ENCODE results near the gene SMC3. TPM values are rescaled to one million over a fixed set of nuclear protein-coding genes. Genes with fewer than 3 reads are reported as not detected.
A peak's percentile ranks its signal among the peaks of the same experiment; 100 is the strongest.
"Not testable (repeated sequence)": the region's sequence is repeated elsewhere in the genome, so short reads cannot be mapped to it uniquely, and the experiment has no call there.

SMC3 gene
- total and polyA plus RNA-seq, 9 donors: 31.4 to 58.3 (median 45.6) TPM

DNA sequence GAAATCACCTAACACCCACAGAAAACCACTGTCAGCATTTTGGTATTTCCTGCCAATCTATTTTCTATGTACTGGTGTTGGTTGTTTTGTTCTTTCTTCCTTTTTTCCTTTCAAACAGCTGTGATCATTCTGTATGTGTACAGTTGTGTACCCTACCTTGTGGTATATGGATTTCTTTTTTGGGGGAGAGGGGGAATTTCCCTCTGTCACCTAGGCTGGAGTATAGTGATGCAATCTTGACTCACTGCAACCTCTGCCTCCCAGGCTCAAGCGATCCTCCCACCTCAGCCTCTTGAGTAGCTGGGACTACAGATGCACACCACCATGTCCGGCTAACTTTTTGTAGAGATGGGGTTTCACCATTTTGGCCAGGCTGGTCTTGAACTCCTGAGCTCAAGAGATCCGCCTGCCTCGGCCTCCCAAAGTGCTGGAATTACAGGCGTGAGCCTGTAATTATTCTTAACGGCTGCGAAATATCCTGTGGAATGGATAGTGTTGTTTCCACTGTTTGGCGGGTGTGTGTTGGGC, 38.4 kb upstream of the SMC3 start:
- H3K4me1 ChIP-seq (ENCODE audit: control insufficient read depth, insufficient read depth, low read length); DNase-seq: not testable (repeated sequence)
- WGBS (ENCODE audit: insufficient coverage): 80% methylated on average over 4 of the region's 8 CpGs

GRCh38 chr10:110529596-110530011, 37.9 kb upstream of the SMC3 start:
- Histone ChIP-seq H3K9me3 (replicated peaks; ENCODE audit: control insufficient read depth, low read depth, low read length) (no peaks in the 10 kb centered on the region), H3K36me3 (ENCODE audit: control insufficient read depth, insufficient read depth, low read length) (no peaks in the 10 kb centered on the region), H3K27me3 (ENCODE audit: control insufficient read depth, insufficient read depth, low read length) (peaks cover 21% of the 10 kb centered on the region), H3K4me3 (ENCODE audit: low read length) (no peak overlapping the region), H3K27ac (ENCODE audit: low read length) (no peak overlapping the region), H3K4me1 (ENCODE audit: control insufficient read depth, insufficient read depth, low read length) (peaks cover 5% of the 10 kb centered on the region)
- no peak for DNase-seq
- 13% methylated on average over 3 of the region's 6 CpGs for WGBS (ENCODE audit: insufficient coverage)

More for the DNA sequence above, 38.4 kb upstream of the SMC3 start:
- not testable (repeated sequence) for H3K9me3 ChIP-seq (replicated peaks; ENCODE audit: control insufficient read depth, low read depth, low read length); H3K36me3 ChIP-seq (ENCODE audit: control insufficient read depth, insufficient read depth, low read length); H3K27ac ChIP-seq (ENCODE audit: low read length); H3K4me3 ChIP-seq (ENCODE audit: low read length)
- H3K27me3 ChIP-seq (ENCODE audit: control insufficient read depth, insufficient read depth, low read length): peaks cover 23% of the 10 kb centered on the region

GRCh38 chr10:110530131-110530831, 37.2 kb upstream of the SMC3 start:
- Histone ChIP-seq H3K27ac (ENCODE audit: low read length) (no peak overlapping the region), H3K4me3 (ENCODE audit: low read length) (peak overlapping the region; percentile 17), H3K27me3 (ENCODE audit: control insufficient read depth, insufficient read depth, low read length) (peaks cover 21% of the 10 kb centered on the region), H3K9me3 (replicated peaks; ENCODE audit: control insufficient read depth, low read depth, low read length) (no peaks in the 10 kb centered on the region), H3K4me1 (ENCODE audit: control insufficient read depth, insufficient read depth, low read length) (peaks cover 5% of the 10 kb centered on the region), H3K36me3 (ENCODE audit: control insufficient read depth, insufficient read depth, low read length) (no peaks in the 10 kb centered on the region)
- DNase-seq: no peak
- WGBS (ENCODE audit: insufficient coverage): 2% methylated on average over 22 of the region's 35 CpGs

DNA sequence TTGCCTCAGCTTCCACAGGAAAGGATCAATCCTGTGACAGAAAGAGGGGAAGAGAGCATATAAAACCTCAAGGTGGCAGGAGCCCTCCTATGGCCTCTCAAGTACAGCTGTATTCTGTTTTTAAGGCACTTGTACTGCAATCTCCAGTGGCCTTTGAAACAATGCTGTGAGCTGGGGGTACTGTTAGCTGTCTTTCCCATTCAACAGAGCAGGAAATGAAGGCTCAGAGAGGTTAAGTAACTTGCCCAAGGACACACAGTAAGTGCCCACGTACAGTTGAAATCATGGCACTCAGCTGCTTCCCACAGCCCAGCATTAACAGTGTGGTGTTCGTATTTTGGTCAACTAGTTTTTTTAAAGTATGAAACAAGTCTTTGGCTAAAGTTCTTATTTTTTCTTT, 35.8 kb upstream of the SMC3 start:
- H3K9me3 ChIP-seq (replicated peaks; ENCODE audit: control insufficient read depth, low read depth, low read length): no peaks in the 10 kb centered on the region
- H3K4me1 ChIP-seq (ENCODE audit: control insufficient read depth, insufficient read depth, low read length): peaks cover 9% of the 10 kb centered on the region

GRCh38 chr10:110532628-110533027, 34.9 kb upstream of the SMC3 start:
- WGBS (ENCODE audit: insufficient coverage): no CpG with 5 or more reads among the region's 4 CpGs
- not testable (repeated sequence) for H3K36me3 ChIP-seq (ENCODE audit: control insufficient read depth, insufficient read depth, low read length); H3K27ac ChIP-seq (ENCODE audit: low read length); H3K4me1 ChIP-seq (ENCODE audit: control insufficient read depth, insufficient read depth, low read length); DNase-seq; H3K4me3 ChIP-seq (ENCODE audit: low read length); H3K9me3 ChIP-seq (replicated peaks; ENCODE audit: control insufficient read depth, low read depth, low read length)
- H3K27me3 ChIP-seq (ENCODE audit: control insufficient read depth, insufficient read depth, low read length): peaks cover 28% of the 10 kb centered on the region

More for the DNA sequence above, 35.8 kb upstream of the SMC3 start:
- H3K36me3 ChIP-seq (ENCODE audit: control insufficient read depth, insufficient read depth, low read length): no peaks in the 10 kb centered on the region
- no peak overlapping the region for H3K27ac ChIP-seq (ENCODE audit: low read length)
- DNase-seq: no peak
- peaks cover 28% of the 10 kb centered on the region for H3K27me3 ChIP-seq (ENCODE audit: control insufficient read depth, insufficient read depth, low read length)
- WGBS (ENCODE audit: insufficient coverage): 80% methylated on average over 1 of the region's 2 CpGs
- no peak overlapping the region for H3K4me3 ChIP-seq (ENCODE audit: low read length)

GRCh38 chr10:110533149-110533548, 34.3 kb upstream of the SMC3 start:
- DNase-seq: peak; percentile 25
- H3K4me3 ChIP-seq (ENCODE audit: low read length): no peak overlapping the region
- no peak overlapping the region for H3K27ac ChIP-seq (ENCODE audit: low read length)
- peaks cover 27% of the 10 kb centered on the region for H3K27me3 ChIP-seq (ENCODE audit: control insufficient read depth, insufficient read depth, low read length)
- no peaks in the 10 kb centered on the region for H3K36me3 ChIP-seq (ENCODE audit: control insufficient read depth, insufficient read depth, low read length)
- WGBS (ENCODE audit: insufficient coverage): 20% methylated on average over 3 of the region's 3 CpGs
- H3K9me3 ChIP-seq (replicated peaks; ENCODE audit: control insufficient read depth, low read depth, low read length): no peaks in the 10 kb centered on the region
- peaks cover 9% of the 10 kb centered on the region for H3K4me1 ChIP-seq (ENCODE audit: control insufficient read depth, insufficient read depth, low read length)

DNA sequence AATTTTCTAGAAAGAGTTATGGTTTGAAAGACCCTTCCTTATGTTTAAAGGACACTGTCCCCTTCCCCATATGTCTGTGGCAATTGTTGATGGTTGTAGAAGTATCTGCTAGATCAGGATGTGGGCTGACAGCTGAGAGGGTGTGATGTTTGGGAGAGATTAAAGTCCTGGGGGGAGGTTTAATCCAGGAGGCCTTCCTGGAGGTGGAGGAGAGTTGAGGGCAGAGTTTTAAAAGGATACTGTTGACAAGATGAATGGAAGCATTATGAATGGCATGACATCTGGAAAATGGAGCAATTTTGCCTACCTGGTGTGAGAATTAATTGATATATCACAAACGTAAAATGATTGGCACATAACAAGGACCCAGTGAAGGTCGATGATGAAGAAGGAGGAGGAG, 32.9 kb upstream of the SMC3 start:
- WGBS (ENCODE audit: insufficient coverage): 83% methylated on average over 2 of the region's 2 CpGs
- Histone ChIP-seq H3K27ac (ENCODE audit: low read length) (no peak overlapping the region), H3K9me3 (replicated peaks; ENCODE audit: control insufficient read depth, low read depth, low read length) (no peaks in the 10 kb centered on the region), H3K27me3 (ENCODE audit: control insufficient read depth, insufficient read depth, low read length) (peaks cover 21% of the 10 kb centered on the region), H3K36me3 (ENCODE audit: control insufficient read depth, insufficient read depth, low read length) (no peaks in the 10 kb centered on the region), H3K4me1 (ENCODE audit: control insufficient read depth, insufficient read depth, low read length) (peaks cover 9% of the 10 kb centered on the region), H3K4me3 (ENCODE audit: low read length) (no peak overlapping the region)
- DNase-seq: no peak

- H3K27ac ChIP-seq (ENCODE audit: low read length): no peak overlapping the region
- no peaks in the 10 kb centered on the region for H3K36me3 ChIP-seq (ENCODE audit: control insufficient read depth, insufficient read depth, low read length)
- WGBS (ENCODE audit: insufficient coverage): 36% methylated on average over 10 of the region's 12 CpGs
- H3K9me3 ChIP-seq (replicated peaks; ENCODE audit: control insufficient read depth, low read depth, low read length): no peaks in the 10 kb centered on the region
- peaks cover 10% of the 10 kb centered on the region for H3K27me3 ChIP-seq (ENCODE audit: control insufficient read depth, insufficient read depth, low read length)
- peak; percentile 19 for DNase-seq
- no peak overlapping the region for H3K4me3 ChIP-seq (ENCODE audit: low read length)
- peaks cover 4% of the 10 kb centered on the region for H3K4me1 ChIP-seq (ENCODE audit: control insufficient read depth, insufficient read depth, low read length)
Observed at GRCh38 chr10:110535958-110536891, 31.3 kb upstream of the SMC3 start.

- H3K4me1 ChIP-seq (ENCODE audit: control insufficient read depth, insufficient read depth, low read length): peaks cover 4% of the 10 kb centered on the region
- H3K36me3 ChIP-seq (ENCODE audit: control insufficient read depth, insufficient read depth, low read length): no peaks in the 10 kb centered on the region
Observed at GRCh38 chr10:110539091-110539490, 28.4 kb upstream of the SMC3 start.

GRCh38 chr10:110540031-110540430, 27.5 kb upstream of the SMC3 start:
- no peak for DNase-seq
- H3K27me3 ChIP-seq (ENCODE audit: control insufficient read depth, insufficient read depth, low read length): peaks cover 10% of the 10 kb centered on the region
- H3K27ac ChIP-seq (ENCODE audit: low read length): no peak overlapping the region
- no CpG with 5 or more reads among the region's 1 CpG for WGBS (ENCODE audit: insufficient coverage)
- peaks cover 4% of the 10 kb centered on the region for H3K4me1 ChIP-seq (ENCODE audit: control insufficient read depth, insufficient read depth, low read length)
- no peak overlapping the region for H3K4me3 ChIP-seq (ENCODE audit: low read length)
- H3K9me3 ChIP-seq (replicated peaks; ENCODE audit: control insufficient read depth, low read depth, low read length): no peaks in the 10 kb centered on the region
- no peaks in the 10 kb centered on the region for H3K36me3 ChIP-seq (ENCODE audit: control insufficient read depth, insufficient read depth, low read length)

More at GRCh38 chr10:110539091-110539490, 28.4 kb upstream of the SMC3 start:
- DNase-seq: no peak
- H3K4me3 ChIP-seq (ENCODE audit: low read length): no peak overlapping the region
- H3K27me3 ChIP-seq (ENCODE audit: control insufficient read depth, insufficient read depth, low read length): peaks cover 10% of the 10 kb centered on the region
- 69% methylated on average over 3 of the region's 4 CpGs for WGBS (ENCODE audit: insufficient coverage)
- no peaks in the 10 kb centered on the region for H3K9me3 ChIP-seq (replicated peaks; ENCODE audit: control insufficient read depth, low read depth, low read length)
- H3K27ac ChIP-seq (ENCODE audit: low read length): no peak overlapping the region
